Sigmoid colon (tissue), 4 donors: ENCODE results near the gene ABCG5.

Experiments
- CTCF ChIP-seq, 4 experiments: fragments of 450-650 bp in 3 of 4; fragments of 200-600 bp in 1 of 4; IDR thresholded peaks; one replicate each; pipeline ENCODE4 v1.5.1; 2016 to 2019; ENCODE audit warnings: antibody characterized with exemption in 4 of 4, mild to moderate bottlenecking in 3 of 4, moderate library complexity in 2 of 4
- EP300 ChIP-seq, 4 donors: sonication (generic); formaldehyde crosslinking; IDR thresholded peaks; one replicate each; pipeline ENCODE4 v1.6.1; 2017; ENCODE audit warnings: antibody characterized with exemption in 4 of 4
- POLR2A ChIP-seq, 2 donors: fragments of 450-650 bp; IDR thresholded peaks; one replicate each; pipeline ENCODE4 v1.6.1; 2016; ENCODE audit warnings: antibody characterized with exemption in 2 of 2, mild to moderate bottlenecking in 2 of 2, moderate library complexity in 2 of 2
- POLR2AphosphoS5 ChIP-seq, 4 donors: sonication (generic); formaldehyde crosslinking; IDR thresholded peaks; one replicate each; pipeline ENCODE4 v1.6.1; 2017; ENCODE audit warnings: antibody characterized with exemption in 4 of 4

GRCh38 chr2:43763091-43763490 is 75.5 kb downstream of the ABCG5 start:
- no peak for TF ChIP-seq POLR2A (IDR thresholded peaks at IDR 0.05)
- TF ChIP-seq CTCF (IDR thresholded peaks at IDR 0.05) = no peak
- no peak for TF ChIP-seq POLR2AphosphoS5 (IDR thresholded peaks at IDR 0.05)
- TF ChIP-seq EP300 (IDR thresholded peaks at IDR 0.05) = no peak
